ENCODE results near the gene POLR3E. TPM values are rescaled to one million over a fixed set of nuclear protein-coding genes. Genes with fewer than 3 reads are reported as not detected.

POLR3E gene
- total RNA-seq, 1 donor from 2014 or later = 31.5 TPM

DNA sequence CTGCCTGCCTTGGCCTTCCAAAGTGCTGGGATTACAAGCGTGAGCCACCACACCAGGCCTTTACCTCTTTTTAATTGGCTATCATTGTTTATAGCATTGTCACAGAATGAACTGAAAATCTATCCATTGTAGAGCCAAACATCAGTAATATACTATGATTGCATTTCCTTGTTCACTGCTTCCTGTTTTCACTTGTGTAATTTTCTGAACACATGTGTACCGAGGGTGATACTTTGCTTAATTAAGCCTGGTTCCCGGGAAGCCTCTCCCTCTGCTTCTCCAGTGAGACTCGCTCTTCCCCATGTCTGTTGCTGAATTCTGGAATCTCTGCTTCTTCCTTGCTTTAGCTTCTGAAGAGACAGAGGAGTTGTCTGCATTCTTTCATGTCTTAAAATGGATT is 33.1 kb downstream of the POLR3E start:
- no peaks in the 10 kb centered on the region for H3K4me1 Mint-ChIP-seq (ENCODE audit: low read depth, unreplicated experiment)
- TF ChIP-seq, protein P1, sequence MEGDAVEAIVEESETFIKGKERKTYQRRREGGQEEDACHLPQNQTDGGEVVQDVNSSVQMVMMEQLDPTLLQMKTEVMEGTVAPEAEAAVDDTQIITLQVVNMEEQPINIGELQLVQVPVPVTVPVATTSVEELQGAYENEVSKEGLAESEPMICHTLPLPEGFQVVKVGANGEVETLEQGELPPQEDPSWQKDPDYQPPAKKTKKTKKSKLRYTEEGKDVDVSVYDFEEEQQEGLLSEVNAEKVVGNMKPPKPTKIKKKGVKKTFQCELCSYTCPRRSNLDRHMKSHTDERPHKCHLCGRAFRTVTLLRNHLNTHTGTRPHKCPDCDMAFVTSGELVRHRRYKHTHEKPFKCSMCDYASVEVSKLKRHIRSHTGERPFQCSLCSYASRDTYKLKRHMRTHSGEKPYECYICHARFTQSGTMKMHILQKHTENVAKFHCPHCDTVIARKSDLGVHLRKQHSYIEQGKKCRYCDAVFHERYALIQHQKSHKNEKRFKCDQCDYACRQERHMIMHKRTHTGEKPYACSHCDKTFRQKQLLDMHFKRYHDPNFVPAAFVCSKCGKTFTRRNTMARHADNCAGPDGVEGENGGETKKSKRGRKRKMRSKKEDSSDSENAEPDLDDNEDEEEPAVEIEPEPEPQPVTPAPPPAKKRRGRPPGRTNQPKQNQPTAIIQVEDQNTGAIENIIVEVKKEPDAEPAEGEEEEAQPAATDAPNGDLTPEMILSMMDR (IDR thresholded peaks at IDR 0.05; ENCODE audit: partially characterized antibody, unreplicated experiment) = no peak
- H3K36me3 Mint-ChIP-seq (ENCODE audit: unreplicated experiment) = peaks cover 6% of the 10 kb centered on the region
- peaks cover under 1% of the 10 kb centered on the region for H3K9me3 Mint-ChIP-seq (ENCODE audit: unreplicated experiment)
- H3K4me3 Mint-ChIP-seq (ENCODE audit: unreplicated experiment) = no peak overlapping the region
- DNase-seq = no peak
- H3K27ac Mint-ChIP-seq (ENCODE audit: unreplicated experiment) = no peak overlapping the region
- peaks cover 2% of the 10 kb centered on the region for H3K27me3 Mint-ChIP-seq (ENCODE audit: unreplicated experiment)

DNA sequence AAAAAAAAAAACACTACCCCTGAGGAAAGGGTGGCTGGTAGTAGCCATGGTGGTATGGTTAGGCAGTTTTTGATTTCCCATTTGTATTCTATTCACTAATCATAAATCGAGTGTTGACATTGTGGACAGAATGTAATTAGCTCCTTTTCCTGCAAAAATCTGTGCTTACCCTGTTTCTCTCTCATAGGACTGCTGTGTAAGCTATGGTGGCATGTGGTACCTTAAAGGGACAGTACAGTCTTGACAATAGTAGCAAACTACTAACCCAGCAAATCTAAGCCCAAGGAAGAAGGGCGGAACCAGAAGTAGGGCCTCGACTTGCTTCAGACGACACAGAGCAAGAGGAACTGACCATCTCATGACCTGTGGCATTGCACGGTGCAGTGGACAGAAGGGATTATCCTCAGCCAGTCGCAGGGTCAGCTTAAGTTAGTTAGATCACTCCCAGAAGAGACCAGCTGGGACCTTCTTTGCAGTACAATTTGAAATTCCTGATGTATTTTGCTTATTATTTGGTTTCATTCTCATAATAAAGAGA is 36.3 kb downstream of the POLR3E start:
- Mint-ChIP-seq H3K36me3 (ENCODE audit: unreplicated experiment) (peaks cover 34% of the 10 kb centered on the region), H3K4me1 (ENCODE audit: low read depth, unreplicated experiment) (no peaks in the 10 kb centered on the region)

DNA sequence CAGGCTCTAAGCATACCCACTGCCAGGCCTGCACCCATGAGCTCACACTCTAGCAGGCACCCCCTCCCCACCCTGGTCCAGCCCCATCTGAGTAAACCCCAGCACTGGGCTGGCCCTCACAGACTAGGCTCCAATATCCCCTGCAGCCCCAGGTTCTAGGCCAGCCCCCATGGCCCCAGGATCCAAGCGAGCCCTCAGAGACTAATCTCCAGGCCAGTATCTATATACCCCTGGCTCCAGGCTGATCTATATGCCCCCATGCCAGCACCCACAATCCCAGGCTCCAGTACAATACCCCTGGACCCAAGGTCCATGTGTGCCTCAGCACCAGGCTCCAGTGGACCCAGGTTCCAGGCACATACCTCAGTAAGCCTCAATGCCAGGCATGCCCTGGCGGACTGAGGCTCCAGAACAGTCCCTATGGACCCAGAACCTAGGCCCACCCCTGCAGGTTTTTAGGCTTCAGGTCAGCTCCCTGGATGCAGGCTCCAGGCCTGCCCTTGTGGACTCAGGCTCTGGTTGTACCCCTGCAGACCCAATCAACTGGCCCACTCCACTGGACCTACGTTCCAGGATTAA is 38.5 kb downstream of the POLR3E start:
- H3K27ac Mint-ChIP-seq (ENCODE audit: unreplicated experiment) = no peak overlapping the region
- TF ChIP-seq, protein P1 (IDR thresholded peaks at IDR 0.05; ENCODE audit: partially characterized antibody, unreplicated experiment) = no peak
- DNase-seq = no peak
- H3K4me3 Mint-ChIP-seq (ENCODE audit: unreplicated experiment) = no peak overlapping the region
- no peaks in the 10 kb centered on the region for H3K27me3 Mint-ChIP-seq (ENCODE audit: unreplicated experiment)
- peaks cover 42% of the 10 kb centered on the region for H3K36me3 Mint-ChIP-seq (ENCODE audit: unreplicated experiment)
- H3K4me1 Mint-ChIP-seq (ENCODE audit: low read depth, unreplicated experiment) = no peaks in the 10 kb centered on the region
- H3K9me3 Mint-ChIP-seq (ENCODE audit: unreplicated experiment) = peaks cover 9% of the 10 kb centered on the region

More for the DNA sequence above, 36.3 kb downstream of the POLR3E start:
- TF ChIP-seq, protein P1 (IDR thresholded peaks at IDR 0.05; ENCODE audit: partially characterized antibody, unreplicated experiment) = no peak
- DNase-seq = no peak
- Mint-ChIP-seq H3K27ac (ENCODE audit: unreplicated experiment) (no peak overlapping the region), H3K4me3 (ENCODE audit: unreplicated experiment) (no peak overlapping the region), H3K9me3 (ENCODE audit: unreplicated experiment) (peaks cover 2% of the 10 kb centered on the region), H3K27me3 (ENCODE audit: unreplicated experiment) (no peaks in the 10 kb centered on the region)

DNA sequence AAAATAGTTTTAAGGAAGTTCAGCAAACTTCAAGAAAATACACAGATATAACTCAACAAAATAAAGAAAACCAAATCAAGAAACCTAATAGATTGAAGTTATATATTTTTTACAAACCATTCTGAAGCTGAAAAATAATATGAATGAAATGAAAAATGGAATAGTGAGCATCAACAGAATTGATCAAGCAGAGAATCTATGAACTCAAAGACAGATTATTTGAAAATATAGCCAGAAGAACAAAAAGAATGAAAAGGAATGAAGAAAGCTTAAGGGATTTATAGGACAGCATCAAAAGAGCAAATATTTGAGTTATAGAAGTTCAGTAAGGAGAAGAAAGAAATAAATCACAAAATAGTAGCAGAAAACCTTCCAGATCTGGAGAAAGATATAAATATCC is 39.4 kb downstream of the POLR3E start:
- peaks cover 42% of the 10 kb centered on the region for H3K36me3 Mint-ChIP-seq (ENCODE audit: unreplicated experiment)
- TF ChIP-seq, protein P1 (IDR thresholded peaks at IDR 0.05; ENCODE audit: partially characterized antibody, unreplicated experiment) = no peak
- no peaks in the 10 kb centered on the region for H3K4me1 Mint-ChIP-seq (ENCODE audit: low read depth, unreplicated experiment)
- no peak for DNase-seq
- no peak overlapping the region for H3K27ac Mint-ChIP-seq (ENCODE audit: unreplicated experiment)
- peaks cover 9% of the 10 kb centered on the region for H3K9me3 Mint-ChIP-seq (ENCODE audit: unreplicated experiment)
- no peaks in the 10 kb centered on the region for H3K27me3 Mint-ChIP-seq (ENCODE audit: unreplicated experiment)
- no peak overlapping the region for H3K4me3 Mint-ChIP-seq (ENCODE audit: unreplicated experiment)

DNA sequence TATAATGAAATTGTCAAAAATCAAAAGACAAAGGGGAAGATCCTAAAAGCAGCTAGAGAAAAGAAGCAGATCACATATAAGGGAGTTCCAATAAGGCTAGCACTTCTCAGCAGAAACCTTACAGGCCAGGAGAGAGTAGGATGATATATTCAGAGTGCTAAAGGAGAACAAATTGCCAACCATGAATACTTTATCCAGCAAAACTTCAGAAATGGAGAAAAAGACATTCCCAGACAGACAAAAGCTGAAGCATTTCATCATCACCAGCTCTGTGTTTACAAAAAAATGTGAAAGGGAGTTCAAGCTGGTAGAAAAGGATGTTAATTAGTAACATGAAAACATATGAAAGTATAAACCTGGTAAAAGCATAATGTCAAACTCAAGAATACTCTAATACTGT is 39.8 kb downstream of the POLR3E start:
- H3K27ac Mint-ChIP-seq (ENCODE audit: unreplicated experiment) = no peak overlapping the region
- no peaks in the 10 kb centered on the region for H3K4me1 Mint-ChIP-seq (ENCODE audit: low read depth, unreplicated experiment)
- peaks cover 13% of the 10 kb centered on the region for H3K9me3 Mint-ChIP-seq (ENCODE audit: unreplicated experiment)
- peaks cover 42% of the 10 kb centered on the region for H3K36me3 Mint-ChIP-seq (ENCODE audit: unreplicated experiment)
- H3K4me3 Mint-ChIP-seq (ENCODE audit: unreplicated experiment) = no peak overlapping the region
- DNase-seq = no peak
- H3K27me3 Mint-ChIP-seq (ENCODE audit: unreplicated experiment) = no peaks in the 10 kb centered on the region
- TF ChIP-seq, protein P1 (IDR thresholded peaks at IDR 0.05; ENCODE audit: partially characterized antibody, unreplicated experiment) = no peak
